Adrenal gland (tissue), 5 donors: Measurements from ENCODE around the gene TPD52L1.

Source experiments
- POLR2A ChIP-seq, 2 donors: fragments of 450-650 bp; IDR thresholded peaks; one replicate each; pipeline ENCODE4 v1.6.1; 2017; ENCODE audit warnings: antibody characterized with exemption in 2 of 2, mild to moderate bottlenecking in 2 of 2, moderate library complexity in 1 of 2
- TF ChIP-seq, protein P1 (sequence below), 6 experiments: fragments of 450-650 bp in 4 of 6; fragments of 200-600 bp in 2 of 6; sonication (generic) in 1 of 6; IDR thresholded peaks; 1 replicate in 5 of 6; 2 replicates in 1 of 6; pipeline versions ENCODE4 v1.5.1 to v1.8.0; 2016 to 2021; ENCODE audit warnings: antibody characterized with exemption in 6 of 6, mild to moderate bottlenecking in 2 of 6, moderate library complexity in 1 of 6
- donor health status: DM: no; HTN: no; CAD: no.

DNA sequence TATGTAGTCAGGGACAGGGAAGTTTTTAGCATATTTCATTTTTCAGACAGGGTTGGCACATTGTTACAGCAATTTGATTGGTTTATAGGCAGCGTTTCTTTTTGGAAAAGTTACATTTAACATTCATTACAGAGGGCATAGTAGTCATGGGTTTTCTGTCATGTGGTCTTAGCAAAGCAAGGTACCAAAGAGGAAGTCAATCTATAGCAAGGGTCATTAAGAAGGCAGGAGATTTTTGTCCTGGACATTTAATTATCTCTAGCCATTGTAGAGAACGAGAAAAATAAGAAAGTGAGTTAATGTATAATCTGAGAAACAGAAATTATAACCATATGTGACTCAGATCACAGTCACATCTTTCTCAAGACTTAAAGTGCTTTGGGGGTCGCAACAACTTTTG, 47.4 kb downstream of the TPD52L1 start:
- TF ChIP-seq, protein P1, sequence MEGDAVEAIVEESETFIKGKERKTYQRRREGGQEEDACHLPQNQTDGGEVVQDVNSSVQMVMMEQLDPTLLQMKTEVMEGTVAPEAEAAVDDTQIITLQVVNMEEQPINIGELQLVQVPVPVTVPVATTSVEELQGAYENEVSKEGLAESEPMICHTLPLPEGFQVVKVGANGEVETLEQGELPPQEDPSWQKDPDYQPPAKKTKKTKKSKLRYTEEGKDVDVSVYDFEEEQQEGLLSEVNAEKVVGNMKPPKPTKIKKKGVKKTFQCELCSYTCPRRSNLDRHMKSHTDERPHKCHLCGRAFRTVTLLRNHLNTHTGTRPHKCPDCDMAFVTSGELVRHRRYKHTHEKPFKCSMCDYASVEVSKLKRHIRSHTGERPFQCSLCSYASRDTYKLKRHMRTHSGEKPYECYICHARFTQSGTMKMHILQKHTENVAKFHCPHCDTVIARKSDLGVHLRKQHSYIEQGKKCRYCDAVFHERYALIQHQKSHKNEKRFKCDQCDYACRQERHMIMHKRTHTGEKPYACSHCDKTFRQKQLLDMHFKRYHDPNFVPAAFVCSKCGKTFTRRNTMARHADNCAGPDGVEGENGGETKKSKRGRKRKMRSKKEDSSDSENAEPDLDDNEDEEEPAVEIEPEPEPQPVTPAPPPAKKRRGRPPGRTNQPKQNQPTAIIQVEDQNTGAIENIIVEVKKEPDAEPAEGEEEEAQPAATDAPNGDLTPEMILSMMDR (IDR thresholded peaks at IDR 0.05) = no peak
- no peak for TF ChIP-seq POLR2A (IDR thresholded peaks at IDR 0.05)
